Measurements from ENCODE around the gene MRPS18A.

MRPS18A gene

GRCh38 chr6:43695967-43696291, 8.3 kb upstream of the MRPS18A start:
- no peak for DNase-seq

- DNase-seq: peak; percentile 90
These were observed 7.8 kb upstream of the MRPS18A start for GRCh38 chr6:43695215-43695966.

GRCh38 chr6:43689421-43689820, 1.8 kb upstream of the MRPS18A start:
- no peak for DNase-seq

GRCh38 chr6:43687079-43687436, 533 bp downstream of the MRPS18A start:
- no peak for DNase-seq

GRCh38 chr6:43683708-43684455, 3.7 kb downstream of the MRPS18A start:
- no peak for DNase-seq

- no peak for DNase-seq
These were observed 4.7 kb downstream of the MRPS18A start for GRCh38 chr6:43682724-43683429.

- DNase-seq: no peak
These were observed 6.3 kb downstream of the MRPS18A start for GRCh38 chr6:43681303-43681702.

- no peak for DNase-seq
These were observed 7.0 kb downstream of the MRPS18A start for GRCh38 chr6:43680308-43681200.

- no peak for DNase-seq
These were observed 8.5 kb downstream of the MRPS18A start for GRCh38 chr6:43679057-43679456.

GRCh38 chr6:43678341-43678740, 9.2 kb downstream of the MRPS18A start:
- DNase-seq: no peak

GRCh38 chr6:43677759-43678158, 9.8 kb downstream of the MRPS18A start:
- no peak for DNase-seq

GRCh38 chr6:43676962-43677606, 10.5 kb downstream of the MRPS18A start:
- DNase-seq: no peak

GRCh38 chr6:43674921-43675320, 12.7 kb downstream of the MRPS18A start:
- no peak for DNase-seq

- DNase-seq: no peak
These were observed 13.3 kb downstream of the MRPS18A start for GRCh38 chr6:43674291-43674690.

- DNase-seq: no peak
These were observed 14.0 kb downstream of the MRPS18A start for GRCh38 chr6:43673444-43674084.

- no peak for DNase-seq
These were observed 15.5 kb downstream of the MRPS18A start for GRCh38 chr6:43671801-43672690.

GRCh38 chr6:43671011-43671800, 16.4 kb downstream of the MRPS18A start:
- no peak for DNase-seq

GRCh38 chr6:43670623-43670986, 17.0 kb downstream of the MRPS18A start:
- DNase-seq: no peak

- peak; percentile 1 for DNase-seq
These were observed 17.5 kb downstream of the MRPS18A start for GRCh38 chr6:43669922-43670622.
